ENCODE results near the gene TMEM198. TPM values are rescaled to one million over a fixed set of nuclear protein-coding genes. Genes with fewer than 3 reads are reported as not detected.

The TMEM198 gene
- total RNA-seq, 2 experiments from 2014 or later = 0.44 to 0.69 TPM

GRCh38 chr2:219597552-219598307 is 53.9 kb downstream of the TMEM198 start, which contains the start of gene STK11IP:
Gene STK11IP, plus strand, starts transcription at chr2:219597857. Its CDS starts 263 bp downstream, at chr2:219598120.
- Mint-ChIP-seq H3K4me3 (peak within 1 kb of the TSS; percentile 92), H3K9me3 (no peaks in the 10 kb centered on the region), H3K36me3 (ENCODE audit: low read depth) (peaks cover 3% of the 10 kb centered on the region), H3K27ac (peak within 1 kb of the TSS; percentile 96), H3K27me3 (no peaks in the 10 kb centered on the region), H3K4me1 (peaks cover 27% of the 10 kb centered on the region)
- ChIA-PET POLR2A (no interaction called here), CTCF (interaction anchor here (0.7 to 2.3 kb wide), 4 partner anchors 45 to 68 kb away, joined by 3 to 7 read pairs (median 3); no protein-coding TSS in a partner anchor)
- DNase-seq = peak; percentile 95

GRCh38 chr2:219598308-219599078 is 54.7 kb downstream of the TMEM198 start:
- H3K9me3 Mint-ChIP-seq = no peaks in the 10 kb centered on the region
- peaks cover 4% of the 10 kb centered on the region for H3K36me3 Mint-ChIP-seq (ENCODE audit: low read depth)
- H3K27ac Mint-ChIP-seq = peak overlapping the region; percentile 96
- ChIA-PET CTCF (interaction anchor here (0.9 to 2.3 kb wide), 3 partner anchors 11 to 69 kb away, joined by 3 to 7 read pairs (median 3); no protein-coding TSS in a partner anchor), POLR2A (no interaction called here)
- no peak for DNase-seq
- H3K4me3 Mint-ChIP-seq = peak overlapping the region; percentile 92
- H3K4me1 Mint-ChIP-seq = peaks cover 27% of the 10 kb centered on the region
- H3K27me3 Mint-ChIP-seq = no peaks in the 10 kb centered on the region

Small RNA genes within 50 kb of the gene (microRNA-seq; reads per million reads assigned to microRNA genes)
- not detected for gene MIR3132 (ENCODE audit: borderline microRNAs expressed, borderline replicate concordance)

Other genes with a start within 250 kb of the TMEM198 start
- gene PTPRN, start 234.6 kb upstream of the TMEM198 start, total RNA-seq = not detected
- not detected for gene RESP18, start 211.3 kb upstream of the TMEM198 start, total RNA-seq
- gene DNPEP, start 156.1 kb upstream of the TMEM198 start, total RNA-seq = 10 to 100 TPM; 58.8 to 64.9 TPM
- not detected for gene DES, start 125.7 kb upstream of the TMEM198 start, total RNA-seq
- 1 to 10 TPM; 2.0 to 2.6 TPM for gene SPEG, start 109.2 kb upstream of the TMEM198 start, total RNA-seq
- gene GMPPA, start 45.1 kb upstream of the TMEM198 start, total RNA-seq = 10 to 100 TPM; 34.5 to 40.5 TPM
- gene ASIC4, start 29.5 kb upstream of the TMEM198 start, total RNA-seq = not detected
- 1 to 10 TPM; 6.4 to 7.8 TPM for gene CHPF, start 219 bp upstream of the TMEM198 start, total RNA-seq
- not detected for gene OBSL1, start 27.5 kb downstream of the TMEM198 start, total RNA-seq
- gene INHA, start 28.3 kb downstream of the TMEM198 start, total RNA-seq = not detected
- 10 to 100 TPM; 35.3 to 40.3 TPM for gene STK11IP, start 53.8 kb downstream of the TMEM198 start, total RNA-seq
- not detected for gene SLC4A3, start 83.6 kb downstream of the TMEM198 start, total RNA-seq

All from activated CD4-positive, alpha-beta T cell treated with anti-CD3 and anti-CD28 coated beads, Interleukin-2, amount 10 ng/mL, durations not matched to agents 7 days and 5 days (primary cell).